GM19324 (cell line): Measurements from ENCODE around the gene TWIST2.

ENCODE experiments used
- ATAC-seq: cut with Tn5 transposase; IDR thresholded peaks from one replicate; pipeline ENCODE4 v1.9.1; 2021; ENCODE audit warnings: mild to moderate bottlenecking, moderate library complexity; ENCODE audit not compliant: unreplicated experiment, low FRiP score

The TWIST2 gene

DNA sequence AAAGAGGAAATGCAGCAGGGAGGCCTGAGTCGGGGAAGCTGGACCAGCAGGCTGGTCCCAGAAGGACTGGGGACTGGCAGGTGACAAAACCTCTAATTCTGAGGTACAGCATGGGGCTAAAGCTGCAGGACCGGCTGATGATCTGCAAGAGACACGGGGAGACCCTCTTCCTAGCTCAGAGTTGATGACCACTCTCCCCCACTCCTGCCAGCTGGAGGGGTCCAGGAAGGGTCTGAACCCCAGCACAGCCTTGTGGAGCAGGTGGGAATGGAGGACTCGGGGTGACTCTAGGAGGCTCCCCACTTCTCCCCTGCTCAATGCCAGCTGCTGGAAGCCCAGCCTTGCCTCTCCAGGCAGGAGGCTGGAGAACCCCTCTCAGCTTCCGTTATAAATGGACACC, 67.7 kb downstream of the TWIST2 start:
- no peak for ATAC-seq

DNA sequence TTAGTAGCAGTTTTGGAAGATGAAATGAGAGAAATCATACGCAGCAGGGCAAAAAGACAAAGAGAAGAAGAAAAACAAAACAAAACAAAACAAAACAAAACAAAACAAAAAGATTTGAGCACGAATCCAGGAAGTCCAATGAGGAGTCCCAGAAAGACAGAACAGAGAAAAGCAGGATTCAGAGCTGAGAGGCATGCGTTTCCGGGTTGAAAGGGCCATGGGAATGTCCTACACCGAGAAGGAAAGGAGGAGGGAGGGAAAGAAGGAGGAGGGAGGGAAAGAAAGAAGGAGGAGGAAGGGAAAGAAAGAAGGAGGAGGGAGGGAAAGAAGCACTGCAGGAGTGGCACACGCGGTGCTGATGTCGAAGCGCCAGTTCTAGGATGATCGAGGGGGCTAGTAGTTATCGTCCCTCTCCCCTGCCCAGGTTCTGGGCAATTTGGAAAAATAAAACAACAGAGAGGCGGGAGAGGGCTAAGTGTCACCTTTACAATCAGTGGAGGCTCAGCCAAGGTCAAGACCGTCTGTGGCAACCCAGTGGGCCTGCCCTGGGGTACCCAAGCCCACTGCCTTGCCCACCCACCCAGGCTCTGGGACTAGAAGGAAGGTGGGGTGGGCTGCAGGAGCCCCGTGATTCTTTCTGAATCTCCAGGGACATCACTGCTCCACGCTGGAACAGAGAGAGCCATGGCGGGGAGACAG, 68.4 kb downstream of the TWIST2 start:
- ATAC-seq = no peak

DNA sequence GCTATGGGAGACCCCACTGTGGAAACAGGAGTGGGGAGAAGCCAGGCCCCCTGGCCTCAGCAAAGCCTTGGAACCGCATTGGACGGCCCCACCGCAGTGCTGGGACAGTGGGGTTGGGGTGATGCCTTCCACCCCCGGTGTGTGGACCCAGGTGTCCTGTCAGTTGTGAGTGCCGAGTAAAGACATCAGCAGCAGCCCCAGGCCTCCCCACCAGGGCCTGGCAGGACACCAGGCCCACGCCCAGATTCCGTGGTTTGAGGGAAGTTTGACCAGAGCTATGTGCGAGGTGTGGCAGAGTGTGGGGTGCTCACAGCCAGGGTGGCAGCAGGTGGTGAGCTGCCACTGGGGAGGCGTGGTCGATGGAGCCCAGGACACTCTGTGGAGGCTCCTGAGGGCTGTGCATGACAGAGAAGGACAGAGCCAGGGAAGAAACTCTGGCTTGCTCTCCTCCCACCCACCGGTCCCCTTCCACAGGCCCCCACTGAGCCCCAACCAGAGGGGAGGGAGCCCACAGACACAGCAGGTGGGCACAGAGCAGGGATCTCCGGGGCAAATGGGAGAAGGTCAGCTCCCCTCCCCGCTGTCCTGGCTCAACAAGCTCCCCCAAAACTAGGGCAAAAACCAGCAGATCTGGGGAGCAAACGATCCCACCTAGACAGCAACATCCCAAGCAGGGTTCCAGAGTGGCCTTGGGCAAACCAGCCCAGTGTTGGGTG, 69.1 kb downstream of the TWIST2 start:
- ATAC-seq = no peak

DNA sequence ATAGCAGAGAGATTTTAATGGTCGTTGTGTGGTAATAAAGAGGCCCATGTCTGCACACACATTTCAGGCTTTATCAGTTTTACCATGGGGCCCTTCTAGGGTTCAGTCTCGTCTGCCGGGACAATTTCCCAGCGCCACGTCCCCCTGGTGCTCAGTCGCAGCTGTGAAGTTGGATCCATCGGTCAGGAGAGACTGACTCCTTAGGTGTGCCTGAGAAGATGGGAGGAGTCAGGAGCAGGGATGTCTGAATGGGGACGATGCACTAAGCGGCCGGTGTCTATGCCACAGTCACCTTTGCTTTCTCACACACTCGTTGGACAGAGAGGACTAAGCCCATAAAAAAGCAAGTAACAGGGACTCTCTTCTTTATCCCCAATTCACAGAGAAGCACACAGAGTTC, 71.4 kb downstream of the TWIST2 start:
- no peak for ATAC-seq

DNA sequence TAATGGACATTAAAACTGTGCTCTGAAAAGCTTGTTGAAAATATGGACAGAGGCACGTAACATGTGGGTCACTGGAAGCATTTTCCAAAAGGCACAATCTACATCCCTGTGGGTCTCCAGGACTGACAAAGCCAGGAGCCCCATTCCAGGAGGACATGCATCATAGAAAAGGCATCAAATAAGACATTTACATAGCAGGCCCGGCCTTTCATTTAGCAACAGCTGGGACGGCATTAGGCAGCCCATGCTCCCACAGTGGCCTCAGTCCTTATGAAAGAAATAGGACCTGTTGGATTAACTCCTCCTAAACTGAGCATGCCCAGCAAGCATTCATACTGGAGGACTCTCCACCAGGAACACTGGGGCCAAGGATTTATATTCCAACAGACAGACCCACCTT, 72.2 kb downstream of the TWIST2 start:
- ATAC-seq = no peak

DNA sequence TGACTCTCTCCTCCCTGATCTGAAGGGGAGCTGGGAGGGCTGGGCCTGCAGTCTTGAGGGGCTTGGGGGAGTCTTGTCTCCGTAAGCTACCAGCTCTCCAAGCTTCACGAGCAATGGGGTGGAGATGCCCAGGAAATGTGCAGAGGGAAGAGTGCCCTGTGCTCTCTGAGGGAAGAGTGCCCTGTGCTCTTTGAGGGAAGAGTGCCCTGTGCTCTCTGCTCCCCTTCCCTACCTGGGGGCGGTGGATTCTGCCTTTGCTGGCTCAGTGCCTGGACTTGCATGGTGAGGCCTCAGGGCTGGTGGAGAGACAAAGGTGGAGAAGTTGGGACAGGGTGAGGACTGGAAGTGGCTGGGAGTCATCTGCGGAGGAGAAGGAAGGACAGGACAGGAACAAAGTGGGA, 72.7 kb downstream of the TWIST2 start:
- no peak for ATAC-seq

DNA sequence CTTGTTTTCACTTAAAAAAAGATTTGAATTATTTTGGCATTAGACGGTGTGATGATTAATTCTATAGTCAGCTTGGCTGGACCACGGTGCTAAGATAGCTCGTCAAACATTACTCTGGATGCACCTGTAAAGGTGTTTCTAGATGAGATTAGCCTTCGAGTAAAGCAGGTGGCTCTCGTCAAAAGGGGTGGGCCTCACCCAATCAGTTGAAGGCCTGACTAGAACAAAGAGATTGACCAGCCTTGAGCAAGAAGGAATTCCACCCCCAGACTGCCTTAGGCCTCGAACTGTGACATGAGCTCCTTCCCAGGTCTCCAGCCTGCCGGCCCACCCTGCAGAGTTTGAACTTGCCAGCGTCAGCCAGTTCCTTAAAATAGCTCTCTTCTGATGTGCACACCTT, 73.4 kb downstream of the TWIST2 start:
- no peak for ATAC-seq

DNA sequence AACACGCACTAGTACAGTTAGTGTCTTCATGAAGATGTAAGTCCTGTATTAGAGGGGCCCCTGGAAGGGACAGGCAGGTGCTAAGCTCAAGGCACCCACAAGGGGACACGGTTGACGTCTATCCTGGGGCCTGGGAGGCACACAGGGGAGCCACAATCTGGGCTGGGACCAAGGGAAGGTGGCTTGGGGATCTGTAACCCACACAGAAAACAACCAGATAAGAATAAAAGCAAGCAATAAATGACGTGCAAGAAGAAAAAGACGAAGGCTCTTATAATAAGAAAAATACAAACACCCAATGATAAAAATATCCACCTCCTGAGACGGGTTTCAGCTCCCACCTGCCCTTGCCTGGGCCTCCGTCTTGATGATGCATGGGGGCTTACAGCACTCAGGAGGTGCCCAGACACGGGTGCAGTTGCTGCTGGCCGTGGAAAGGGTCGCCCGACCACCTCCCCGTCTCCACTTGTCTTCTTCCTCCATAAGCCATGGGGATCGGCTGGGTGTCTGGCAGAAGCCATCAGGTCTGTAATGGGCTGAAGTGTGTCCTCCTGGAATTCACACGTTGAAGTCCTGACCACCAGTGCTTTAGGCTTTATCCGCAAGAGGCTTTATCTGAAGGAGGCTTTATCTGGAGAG, 73.9 kb downstream of the TWIST2 start:
- ATAC-seq = no peak

DNA sequence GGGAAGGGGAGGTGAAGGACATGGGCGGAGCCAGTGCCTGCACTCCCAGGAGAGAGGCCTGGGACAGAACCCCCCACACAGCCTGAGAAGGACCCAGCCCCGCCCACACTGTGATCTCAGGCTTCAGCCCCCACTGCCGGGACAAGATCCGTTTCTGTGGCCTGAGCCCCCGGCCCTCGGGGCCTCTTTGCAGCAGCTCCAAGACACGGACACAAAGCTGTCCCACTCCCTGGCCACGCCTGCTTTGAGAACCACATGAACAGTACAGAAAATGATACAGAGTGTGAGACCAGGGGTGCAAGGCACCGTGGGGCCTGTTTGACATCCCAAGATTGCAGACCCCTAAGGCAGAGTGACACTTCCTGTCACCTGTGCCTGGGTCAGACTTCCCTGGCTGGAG, 74.5 kb downstream of the TWIST2 start:
- no peak for ATAC-seq

DNA sequence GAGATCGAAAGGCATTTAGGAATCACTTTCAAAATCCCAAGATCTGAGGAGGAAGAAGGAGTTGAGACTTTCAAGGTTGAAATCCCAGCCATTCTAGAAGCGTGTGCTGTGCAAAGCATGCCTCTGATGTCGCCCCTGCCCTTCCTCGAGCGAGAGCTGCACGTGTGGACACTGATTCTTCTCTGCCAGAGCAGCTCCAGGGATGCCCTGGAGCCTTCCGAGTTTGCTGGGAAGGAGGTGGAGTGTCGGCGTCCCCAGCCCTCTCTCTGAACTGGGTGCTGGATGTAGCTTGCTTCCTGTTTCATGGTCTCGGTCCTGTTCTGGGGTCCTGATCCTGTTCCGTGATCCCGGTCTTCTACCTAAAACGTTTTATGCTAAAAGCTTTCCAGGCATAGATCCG, 76.1 kb downstream of the TWIST2 start:
- no peak for ATAC-seq

DNA sequence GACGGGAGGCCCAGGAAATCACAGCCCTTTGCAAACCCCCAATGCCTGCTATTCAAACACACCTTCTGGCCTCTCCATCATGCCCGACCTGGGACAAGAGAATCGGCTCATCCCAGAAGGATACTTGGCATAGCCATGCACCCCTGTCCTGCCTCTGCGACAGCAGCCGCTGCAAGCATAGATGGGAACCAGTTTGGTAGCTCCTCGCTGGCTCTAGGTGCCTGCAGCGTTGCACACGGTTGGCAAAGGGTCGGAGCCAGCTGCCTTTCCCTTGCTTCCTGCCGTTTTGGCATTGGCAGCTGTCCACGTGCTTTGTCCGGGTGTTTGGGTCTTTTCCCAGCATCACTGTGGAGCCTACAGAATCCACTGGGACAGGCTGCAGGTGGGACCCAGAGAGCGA, 76.9 kb downstream of the TWIST2 start:
- no peak for ATAC-seq

DNA sequence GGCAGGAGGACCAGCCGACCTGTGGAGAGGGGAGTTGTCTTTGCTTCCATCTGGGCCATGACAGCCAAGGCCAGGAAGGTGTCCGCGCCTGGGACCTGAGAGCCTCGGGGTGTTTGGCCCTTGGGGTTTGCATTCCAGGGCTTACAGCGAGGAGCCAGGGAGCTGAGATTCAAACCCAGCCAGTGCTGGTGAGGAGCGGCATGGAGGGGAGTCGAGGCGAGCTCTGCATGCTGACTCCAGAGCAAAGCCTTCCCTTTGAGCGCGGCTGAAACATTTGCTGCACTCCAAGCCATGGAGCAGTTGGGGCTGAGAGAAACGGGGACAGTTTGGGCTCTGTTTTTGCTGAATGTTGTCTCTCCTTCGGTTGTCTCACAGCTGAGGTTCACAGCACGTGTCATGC, 77.4 kb downstream of the TWIST2 start:
- no peak for ATAC-seq

DNA sequence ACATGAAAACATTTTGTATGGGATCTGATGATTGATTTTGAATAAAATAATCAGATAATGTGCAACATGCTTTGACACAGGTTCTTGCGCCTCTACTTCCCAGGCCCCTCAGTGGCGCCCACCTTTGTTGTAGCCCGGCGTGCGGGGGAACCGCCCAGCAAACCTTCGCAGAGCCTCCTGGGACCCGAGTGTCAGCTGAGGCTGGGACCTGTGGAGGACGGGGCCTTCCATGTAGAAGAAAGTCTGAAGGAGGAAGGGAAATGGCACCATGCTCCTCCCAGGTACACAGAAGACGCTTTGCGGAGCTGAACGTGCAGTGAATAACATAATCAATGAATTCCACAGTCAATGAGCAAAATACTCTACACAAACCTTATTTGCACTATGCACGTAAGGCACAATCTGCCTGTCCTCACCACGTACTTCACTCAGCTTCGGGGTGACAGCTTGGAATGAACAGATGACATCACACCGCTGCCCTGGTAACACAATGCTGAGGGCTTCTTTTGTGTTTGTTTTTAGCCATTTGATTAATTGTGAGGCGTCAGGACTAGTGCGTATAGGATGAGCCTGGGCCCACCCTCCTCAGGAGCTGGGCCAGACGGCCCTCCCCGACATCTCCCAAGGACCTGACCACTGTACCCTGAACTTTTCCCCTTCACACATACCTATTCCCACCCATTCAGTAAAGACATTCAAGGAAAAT, 78.1 kb downstream of the TWIST2 start:
- ATAC-seq = no peak

DNA sequence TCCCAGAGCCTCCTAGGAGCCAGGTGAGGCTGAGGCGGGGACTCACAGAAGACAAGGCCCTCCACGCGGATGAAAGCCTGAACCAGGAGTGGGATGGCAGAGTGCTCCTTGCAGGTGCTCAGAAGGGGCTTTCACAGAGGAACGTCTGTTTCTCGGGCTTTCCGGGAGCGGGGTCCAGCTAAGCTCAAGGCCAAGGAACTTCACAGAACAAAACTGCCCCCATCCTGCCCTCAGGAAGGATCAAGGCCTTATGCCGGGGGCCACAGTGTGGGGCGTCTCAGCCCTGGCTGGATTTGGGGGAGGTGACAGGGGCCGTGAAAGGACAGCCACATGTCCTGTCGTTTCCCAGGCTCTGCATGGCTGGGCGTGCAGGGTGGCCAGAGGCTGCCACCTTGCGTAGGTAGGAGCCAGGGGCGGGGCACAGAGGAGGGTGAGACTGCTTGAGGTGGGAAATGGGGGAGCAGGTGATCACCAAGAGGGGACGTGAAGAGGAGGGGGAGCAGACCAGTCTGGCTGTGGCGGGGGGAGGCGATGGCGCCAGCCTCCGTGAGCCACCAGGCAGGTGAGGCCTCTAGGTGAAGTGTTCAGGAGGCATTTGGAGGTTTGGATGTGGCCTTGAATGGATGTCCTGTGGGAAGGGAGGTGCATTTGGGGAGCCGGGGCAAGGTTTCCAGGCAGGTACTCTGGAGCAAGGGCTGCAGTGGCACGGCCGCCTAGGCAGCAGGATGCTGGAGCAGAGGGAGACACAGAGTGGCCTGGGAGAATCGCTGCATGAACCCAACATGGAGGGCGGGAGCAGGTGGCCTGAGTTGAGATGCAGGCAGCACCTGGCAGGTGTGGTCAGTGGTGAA, 79.1 kb downstream of the TWIST2 start:
- no peak for ATAC-seq

DNA sequence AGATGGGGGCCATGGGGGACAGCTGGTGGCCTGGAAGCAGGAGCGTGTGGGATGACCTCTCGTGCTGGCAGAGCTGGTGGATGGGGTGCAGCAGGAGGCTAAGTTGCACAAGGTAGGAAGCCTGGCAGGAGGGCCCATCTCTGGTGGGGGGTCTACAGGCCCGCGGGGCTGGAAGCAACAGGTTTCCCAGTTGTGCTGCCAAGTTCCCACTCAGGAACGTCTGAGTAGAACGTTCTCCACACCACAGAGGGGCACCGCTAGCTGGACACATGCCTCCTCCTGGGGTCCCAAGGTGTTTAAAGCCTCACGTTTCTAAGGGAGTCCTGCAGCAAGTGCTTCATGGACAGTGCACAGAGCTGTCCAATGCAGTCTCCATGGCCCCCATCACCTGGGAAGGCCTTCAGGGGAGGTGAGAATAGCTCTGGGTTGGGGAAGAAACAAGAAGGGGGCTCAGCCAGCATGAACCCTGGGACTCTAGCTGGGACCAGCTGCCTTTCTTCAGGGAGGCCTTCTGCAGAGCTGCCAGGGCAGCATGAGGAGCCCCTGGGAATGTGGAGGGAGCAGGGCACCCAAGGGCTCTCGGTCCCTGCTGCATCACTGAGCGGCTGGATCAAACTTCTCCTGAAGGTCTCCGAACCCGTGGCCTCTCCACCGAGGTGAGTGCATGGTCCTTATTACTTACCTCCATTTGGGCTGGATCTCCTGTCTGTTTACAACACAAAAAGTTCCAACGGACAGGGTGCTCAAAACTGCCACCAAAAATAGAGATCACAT, 80.0 kb downstream of the TWIST2 start:
- ATAC-seq = no peak

DNA sequence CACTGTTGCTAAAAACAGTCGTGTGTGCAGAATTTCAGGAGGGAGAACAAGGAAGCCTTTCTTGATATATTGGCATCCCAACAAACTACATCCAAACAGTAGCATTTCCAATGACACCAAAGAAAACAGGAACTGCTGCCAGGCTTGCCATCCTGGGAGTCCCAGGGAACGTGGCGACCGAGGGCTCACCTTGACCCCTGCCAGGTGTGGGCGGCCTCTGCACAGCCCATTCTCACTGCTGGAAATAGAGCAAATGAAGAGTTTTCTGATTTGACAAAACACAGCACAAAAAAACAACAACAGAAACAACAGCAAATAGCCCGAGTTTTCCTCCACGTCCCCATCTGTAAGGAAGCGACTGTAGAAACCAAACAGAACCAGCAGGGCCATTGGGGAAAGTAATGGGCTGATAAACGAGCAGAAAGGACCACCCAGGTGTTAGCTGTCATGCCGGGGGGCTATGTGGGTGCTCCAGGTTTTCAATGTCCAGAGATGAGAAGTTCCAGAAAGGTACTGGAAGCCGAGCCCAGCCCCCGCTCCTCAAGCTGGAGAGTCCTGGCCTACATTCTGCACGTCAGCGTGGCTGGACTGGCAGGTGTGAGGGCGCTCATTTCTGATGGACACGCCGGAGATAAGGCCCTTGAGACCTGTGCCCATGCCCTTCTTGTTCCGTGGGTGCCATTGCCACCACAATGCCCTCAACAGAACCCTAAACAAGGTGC, 80.8 kb downstream of the TWIST2 start:
- ATAC-seq = no peak

DNA sequence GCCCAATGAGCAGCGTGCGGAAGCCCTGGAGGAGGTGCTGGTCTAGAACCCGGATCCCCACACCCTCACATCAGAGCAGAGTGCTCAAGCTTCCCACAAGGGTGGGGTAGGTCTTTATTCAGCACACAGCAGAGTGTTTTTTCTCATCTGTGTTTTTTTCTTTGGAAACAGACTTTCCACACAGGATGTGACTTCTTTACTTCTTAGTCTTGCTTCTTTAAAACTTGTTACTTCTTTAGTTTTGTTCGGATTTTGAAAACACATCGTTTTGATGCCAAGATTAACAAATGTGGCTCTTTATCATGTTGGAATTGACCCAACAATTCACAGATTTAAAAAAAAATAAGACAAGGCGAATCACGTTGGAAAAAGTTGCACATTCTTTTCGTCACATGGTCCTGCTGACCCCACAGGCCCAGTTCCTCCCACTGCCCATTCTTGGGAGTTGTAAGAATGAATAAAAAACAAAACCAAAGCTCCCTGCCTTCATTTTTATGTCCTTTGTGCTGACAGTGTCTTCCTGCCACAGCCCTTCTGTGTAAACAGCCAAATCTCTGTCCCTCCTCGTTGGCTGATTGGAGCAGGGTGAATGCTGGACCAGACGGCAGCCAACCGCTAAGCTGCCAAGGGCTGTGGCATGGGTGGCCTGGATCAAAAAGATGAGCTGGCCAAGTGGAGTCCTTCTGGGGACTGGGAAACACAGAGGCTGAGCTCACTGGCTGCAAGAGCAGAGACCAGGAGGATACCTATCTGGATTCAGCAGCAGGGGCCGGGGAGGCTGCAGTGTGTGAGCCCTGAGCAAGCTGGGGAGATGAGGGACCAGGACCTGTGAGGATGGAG, 81.6 kb downstream of the TWIST2 start:
- no peak for ATAC-seq

DNA sequence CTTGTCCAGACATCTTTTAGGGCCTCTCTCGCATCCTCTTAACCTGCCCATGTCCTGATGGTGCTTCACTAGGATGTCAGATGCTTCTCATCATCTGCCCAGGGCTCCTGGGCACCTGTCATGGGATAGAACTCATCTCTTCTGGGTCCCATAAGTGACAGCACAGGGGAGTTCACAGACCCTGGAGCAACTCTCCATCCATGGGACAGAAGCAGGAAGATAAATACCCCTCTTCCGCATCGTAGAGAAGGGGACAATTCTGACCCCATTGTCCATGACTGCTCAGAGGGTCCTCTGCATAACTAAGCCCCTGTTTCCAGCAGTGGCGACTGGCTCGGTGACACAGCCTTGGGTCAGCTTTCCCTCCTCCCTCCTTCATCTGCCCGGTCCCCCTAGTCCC, 82.3 kb downstream of the TWIST2 start:
- no peak for ATAC-seq
